Measurements from ENCODE around the gene RBM23. TPM values are rescaled to one million over a fixed set of nuclear protein-coding genes. Genes with fewer than 3 reads are reported as not detected.

Gene RBM23
- total RNA-seq, 1 donor from 2014 or later: 50.2 TPM

Small RNA genes within 50 kb of the gene (small RNA-seq; reads per million reads assigned to genes)
- gene RF00019 (ENCODE audit: low replicate concordance): not detected

Other genes with a start within 250 kb of the RBM23 start
- 52.7 TPM for gene OXA1L, start 152.5 kb downstream of the RBM23 start, total RNA-seq
- 6.8 TPM for gene SLC7A7, start 103.7 kb downstream of the RBM23 start, total RNA-seq
- 26.3 TPM for gene MRPL52, start 89.3 kb downstream of the RBM23 start, total RNA-seq
- gene MMP14, start 82.6 kb downstream of the RBM23 start, total RNA-seq: 171 TPM
- 22.9 TPM for gene LRP10, start 47.4 kb downstream of the RBM23 start, total RNA-seq
- not detected for gene REM2, start 35.9 kb downstream of the RBM23 start, total RNA-seq
- gene PRMT5, start 10.2 kb upstream of the RBM23 start, total RNA-seq: 39.5 TPM
- 46.3 TPM for gene HAUS4, start 37.9 kb upstream of the RBM23 start, total RNA-seq
- gene AJUBA, start 63.4 kb upstream of the RBM23 start, total RNA-seq: 44.7 TPM
- gene C14orf93, start 91.0 kb upstream of the RBM23 start, total RNA-seq: 7.7 TPM
- gene PSMB5, start 115.8 kb upstream of the RBM23 start, total RNA-seq: 115 TPM
- not detected for gene PSMB11, start 123.1 kb upstream of the RBM23 start, total RNA-seq
- 3.4 TPM for gene CDH24, start 138.4 kb upstream of the RBM23 start, total RNA-seq
- gene ACIN1, start 176.0 kb upstream of the RBM23 start, total RNA-seq: 93.9 TPM
- gene C14orf119, start 176.4 kb upstream of the RBM23 start, total RNA-seq: 30.8 TPM
- gene CIROP, start 185.8 kb upstream of the RBM23 start, total RNA-seq: not detected
- 1.5 TPM for gene CEBPE, start 200.1 kb upstream of the RBM23 start, total RNA-seq

Measured in skin of body (tissue), 2 donors.